PC-9 (cell line): ENCODE measurements around the gene C21orf91.

ENCODE experiments used
- CTCF ChIP-seq: fragments of 200-600 bp; sonication (generic); conservative IDR thresholded peaks from 2 replicates; pipeline ENCODE4 v1.6.1; 2017; ENCODE audit warnings: mixed run types, antibody characterized with exemption, mild to moderate bottlenecking, moderate library complexity
- EZH2 ChIP-seq: fragments of 200-600 bp; sonication (generic); IDR thresholded peaks from 2 replicates; pipeline ENCODE4 v1.8.0; 2017; ENCODE audit warnings: antibody characterized with exemption, low read depth

- TF ChIP-seq EZH2 (no peak), CTCF (no peak)
Observed at GRCh38 chr21:17758683-17759082, 60.5 kb downstream of the C21orf91 start.
